HCT116 (cell line): Measurements from ENCODE around the gene PRIMPOL.
"Not testable (repeated sequence)": the region's sequence is repeated elsewhere in the genome, so short reads cannot be mapped to it uniquely, and the experiment has no call there.

Experiments used
- ELF1 ChIP-seq: IDR thresholded peaks from 2 replicates; pipeline ENCODE4 v1.6.1; 2012; ENCODE audit warnings: low read depth, borderline replicate concordance
- EZH2phosphoT487 ChIP-seq: fragments of 200-600 bp; IDR thresholded peaks from 2 replicates; pipeline ENCODE4 v1.6.1; 2018; ENCODE audit warnings: antibody characterized with exemption, borderline replicate concordance
- FOSL1 ChIP-seq: IDR thresholded peaks from 2 replicates; pipeline ENCODE4 v1.6.1; 2012; ENCODE audit warnings: low read depth
- JUND ChIP-seq: IDR thresholded peaks from 2 replicates; pipeline ENCODE4 v1.6.1; 2012
- MAX ChIP-seq: IDR thresholded peaks from 2 replicates; pipeline ENCODE4 v1.6.1; 2012
- POLR2A ChIP-seq: IDR thresholded peaks from 2 replicates; pipeline ENCODE4 v1.7.0; 2011; ENCODE audit warnings: borderline replicate concordance; ENCODE audit not compliant: insufficient read depth, insufficient read length; ENCODE audit errors: extremely low read depth
- SIN3A ChIP-seq: IDR thresholded peaks from 2 replicates; pipeline ENCODE4 v1.6.1; 2012; ENCODE audit warnings: low read depth
- SRF ChIP-seq: IDR thresholded peaks from 2 replicates; pipeline ENCODE4 v1.6.1; 2012; ENCODE audit warnings: low read depth
- TF ChIP-seq, protein P1 (sequence below), 3 experiments: fragments of 200-600 bp in 1 of 3; sonication (generic) in 1 of 3; IDR thresholded peaks in 2 of 3; conservative IDR thresholded peaks in 1 of 3; 2 replicates each; pipeline ENCODE4 v1.5.1; 2012 to 2017; ENCODE audit warnings: low read depth in 2 of 3, low read length in 2 of 3, antibody characterized with exemption in 1 of 3, borderline replicate concordance in 1 of 3, control low read depth in 1 of 3, mild to moderate bottlenecking in 1 of 3, mixed read lengths in 1 of 3, mixed run types in 1 of 3, moderate library complexity in 1 of 3; ENCODE audit not compliant: insufficient read depth in 1 of 3

DNA sequence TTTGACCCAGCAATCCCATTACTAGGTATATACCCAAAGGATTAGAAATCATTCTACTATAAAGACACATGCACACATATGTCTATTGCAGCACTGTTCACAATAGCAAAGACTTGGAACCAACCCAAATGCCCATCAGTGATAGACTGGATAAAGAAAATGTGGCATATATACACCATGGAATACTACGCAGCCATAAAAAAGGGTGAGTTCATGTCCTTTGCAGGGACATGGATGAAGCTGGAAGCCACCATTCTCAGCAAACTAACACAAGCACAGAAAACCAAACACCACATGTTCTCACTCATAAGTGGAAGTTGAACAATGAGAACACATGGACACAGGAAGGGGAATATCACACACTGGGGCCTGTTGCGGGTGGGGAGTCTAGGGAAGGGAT, 42.1 kb upstream of the PRIMPOL start:
- not testable (repeated sequence) for TF ChIP-seq POLR2A, ELF1, MAX, JUND, SIN3A, SRF, FOSL1, EZH2phosphoT487
- TF ChIP-seq, protein P1, sequence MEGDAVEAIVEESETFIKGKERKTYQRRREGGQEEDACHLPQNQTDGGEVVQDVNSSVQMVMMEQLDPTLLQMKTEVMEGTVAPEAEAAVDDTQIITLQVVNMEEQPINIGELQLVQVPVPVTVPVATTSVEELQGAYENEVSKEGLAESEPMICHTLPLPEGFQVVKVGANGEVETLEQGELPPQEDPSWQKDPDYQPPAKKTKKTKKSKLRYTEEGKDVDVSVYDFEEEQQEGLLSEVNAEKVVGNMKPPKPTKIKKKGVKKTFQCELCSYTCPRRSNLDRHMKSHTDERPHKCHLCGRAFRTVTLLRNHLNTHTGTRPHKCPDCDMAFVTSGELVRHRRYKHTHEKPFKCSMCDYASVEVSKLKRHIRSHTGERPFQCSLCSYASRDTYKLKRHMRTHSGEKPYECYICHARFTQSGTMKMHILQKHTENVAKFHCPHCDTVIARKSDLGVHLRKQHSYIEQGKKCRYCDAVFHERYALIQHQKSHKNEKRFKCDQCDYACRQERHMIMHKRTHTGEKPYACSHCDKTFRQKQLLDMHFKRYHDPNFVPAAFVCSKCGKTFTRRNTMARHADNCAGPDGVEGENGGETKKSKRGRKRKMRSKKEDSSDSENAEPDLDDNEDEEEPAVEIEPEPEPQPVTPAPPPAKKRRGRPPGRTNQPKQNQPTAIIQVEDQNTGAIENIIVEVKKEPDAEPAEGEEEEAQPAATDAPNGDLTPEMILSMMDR (IDR thresholded peaks at IDR 0.05 in 2 of 3, conservative IDR thresholded peaks at IDR 0.05 in 1 of 3; ENCODE audit: borderline replicate concordance in 1 of 3, insufficient read depth in 1 of 3, low read depth in 2 of 3, low read length in 2 of 3), result not testable (repeated sequence)
